Neural progenitor cell (in vitro differentiated cells): ENCODE results near the gene TUBGCP4. TPM values are rescaled to one million over a fixed set of nuclear protein-coding genes. Genes with fewer than 3 reads are reported as not detected.
A peak's percentile ranks its signal among the peaks of the same experiment; 100 is the strongest.

Source experiments
- DNase-seq: peaks from one replicate; pipeline ENCODE4 v3.0.0-alpha.2; 2016; ENCODE audit warnings: low spot score
- H2AFZ ChIP-seq: fragments of 200-600 bp; sonication (generic); replicated peaks from 2 replicates; pipeline ENCODE4 v1.6.1; 2016; ENCODE audit warnings: antibody characterized with exemption
- H3F3A ChIP-seq: fragments of 200-600 bp; sonication (generic); 2 replicates; pipeline ENCODE4 v1.6.1; 2016; ENCODE audit warnings: antibody characterized with exemption, low read depth
- H3K27ac ChIP-seq: fragments of 200-600 bp; sonication (generic); 2 replicates; pipeline ENCODE4 v1.5.1; 2016; ENCODE audit warnings: mild to moderate bottlenecking
- H3K27me3 ChIP-seq: fragments of 200-600 bp; sonication (generic); 2 replicates; pipeline ENCODE4 v1.6.1; 2016; ENCODE audit warnings: mild to moderate bottlenecking, moderate library complexity
- H3K36me3 ChIP-seq: fragments of 200-600 bp; sonication (generic); 2 replicates; pipeline ENCODE4 v1.5.1; 2016
- H3K4me1 ChIP-seq: fragments of 200-600 bp; sonication (generic); 2 replicates; pipeline ENCODE4 v1.6.1; 2016; ENCODE audit warnings: mixed run types
- H3K4me2 ChIP-seq: fragments of 200-600 bp; sonication (generic); 2 replicates; pipeline ENCODE4 v1.6.1; 2016
- H3K4me3 ChIP-seq: fragments of 200-600 bp; sonication (generic); 2 replicates; pipeline ENCODE4 v1.5.1; 2016
- H3K79me2 ChIP-seq: fragments of 200-600 bp; sonication (generic); 2 replicates; pipeline ENCODE4 v1.6.1; 2016; ENCODE audit warnings: low read depth
- H3K9ac ChIP-seq: fragments of 200-600 bp; sonication (generic); 2 replicates; pipeline ENCODE4 v1.6.1; 2016
- H3K9me3 ChIP-seq: fragments of 200-600 bp; sonication (generic); 2 replicates; pipeline ENCODE4 v1.5.1; 2016; ENCODE audit warnings: low read depth
- H4K20me1 ChIP-seq: fragments of 200-600 bp; sonication (generic); 2 replicates; pipeline ENCODE4 v1.6.1; 2016; ENCODE audit warnings: low read depth
- H3K27ac Mint-ChIP-seq: 3 replicates; pipeline ENCODE4 v1.8.0; 2021; ENCODE audit warnings: mixed read lengths
- H3K27me3 Mint-ChIP-seq: 2 replicates; pipeline ENCODE4 v1.8.0; 2022; ENCODE audit warnings: low read depth, mild to moderate bottlenecking, inconsistent platforms, moderate library complexity, mixed read lengths; ENCODE audit not compliant: insufficient read depth
- H3K36me3 Mint-ChIP-seq: 3 replicates; pipeline ENCODE4 v1.8.0; 2021; ENCODE audit warnings: mixed read lengths
- H3K4me1 Mint-ChIP-seq: 3 replicates; pipeline ENCODE4 v1.8.0; 2021; ENCODE audit warnings: mixed read lengths
- H3K4me3 Mint-ChIP-seq: 3 replicates; pipeline ENCODE4 v1.8.0; 2021; ENCODE audit warnings: mild to moderate bottlenecking, moderate library complexity, mixed read lengths
- H3K9me3 Mint-ChIP-seq: 3 replicates; pipeline ENCODE4 v1.8.0; 2020; ENCODE audit warnings: mixed read lengths
- EZH2 ChIP-seq: fragments of 200-600 bp; sonication (generic); IDR thresholded peaks from 2 replicates; pipeline ENCODE4 v1.6.1; 2017; ENCODE audit warnings: antibody characterized with exemption, mild to moderate bottlenecking, moderate library complexity
- EZH2phosphoT487 ChIP-seq: fragments of 200-600 bp; sonication (generic); IDR thresholded peaks from 2 replicates; pipeline ENCODE4 v1.6.1; 2017; ENCODE audit warnings: antibody characterized with exemption
- total RNA-seq: library from RNA; depleted of rRNA; stranded (reverse); fragments of >200 nt; gene quantifications from 2 replicates; pipeline ENCODE4 v1.2.3, GENCODE V29; 2015; ENCODE audit warnings: low replicate concordance
- TF ChIP-seq, protein P1 (sequence below): fragments of 200-600 bp; sonication (generic); IDR thresholded peaks from 2 replicates; pipeline ENCODE4 v1.5.1; 2017; ENCODE audit warnings: antibody characterized with exemption, mild to moderate bottlenecking

The TUBGCP4 gene
- total RNA-seq, 1 donor from 2014 or later, result 14.1 TPM

DNA sequence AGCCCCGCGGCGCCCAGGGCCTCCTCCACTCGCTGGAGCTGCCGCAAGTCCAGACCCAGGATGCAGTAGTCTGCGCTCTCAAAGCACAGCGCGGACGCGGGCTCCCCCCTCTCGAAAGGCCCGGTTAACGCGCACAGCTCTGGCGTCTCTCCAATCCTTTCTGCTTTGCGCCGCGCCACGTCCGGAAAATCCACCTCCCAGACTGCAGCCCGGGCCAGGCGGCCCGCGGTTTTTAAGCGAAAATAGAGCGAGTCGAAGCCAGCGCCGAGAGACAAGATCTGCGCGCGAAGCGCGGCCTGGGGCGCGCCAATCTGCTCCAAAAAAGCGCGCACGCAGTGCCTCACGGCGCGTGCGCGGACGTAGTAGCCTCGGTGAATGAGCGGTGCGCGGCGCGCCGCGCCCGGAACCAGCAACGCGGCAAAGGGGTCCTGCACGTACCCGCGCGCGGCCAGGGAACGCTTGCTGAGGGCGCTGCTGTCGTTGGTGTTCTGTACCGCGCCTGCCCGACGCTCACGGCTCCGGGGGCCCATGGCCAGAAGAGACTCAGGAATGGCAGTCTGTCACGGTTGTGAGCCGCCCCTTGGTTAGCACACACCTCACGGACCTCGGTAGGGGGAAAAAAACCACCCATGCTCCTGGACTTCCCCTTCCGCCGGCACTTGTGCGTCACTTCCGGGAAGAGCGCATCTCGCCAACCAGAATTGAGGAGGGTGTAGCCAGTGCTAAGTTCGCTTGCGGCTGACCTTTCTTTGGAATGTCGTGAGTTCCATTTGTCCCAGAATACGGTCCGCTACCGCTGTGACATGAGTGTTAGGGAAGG is 40.7 kb upstream of the TUBGCP4 start, which contains the start of gene LCMT2:
TSS of gene LCMT2 (minus strand) at position 614 of the 820 bp plus-strand sequence. CDS start at position 530, 84 bp downstream.
- no peaks in the 10 kb centered on the region for H3K36me3 ChIP-seq
- Mint-ChIP-seq H3K27me3 (peaks cover 3% of the 10 kb centered on the region), H3K4me3 (peak within 1 kb of the TSS; percentile 94), H3K36me3 (peaks cover 13% of the 10 kb centered on the region), H3K9me3 (no peaks in the 10 kb centered on the region), H3K27ac (peak within 1 kb of the TSS; percentile 95), H3K4me1 (peaks cover 35% of the 10 kb centered on the region)
- peaks cover 27% of the 10 kb centered on the region for H4K20me1 ChIP-seq
- peak within 1 kb of the TSS; percentile 82 for H2AFZ ChIP-seq
- peak within 1 kb of the TSS; percentile 78 for H3K4me3 ChIP-seq
- peak within 1 kb of the TSS; percentile 70 for H3K9ac ChIP-seq
- peak; percentile 96 for DNase-seq
- TF ChIP-seq, protein P1, sequence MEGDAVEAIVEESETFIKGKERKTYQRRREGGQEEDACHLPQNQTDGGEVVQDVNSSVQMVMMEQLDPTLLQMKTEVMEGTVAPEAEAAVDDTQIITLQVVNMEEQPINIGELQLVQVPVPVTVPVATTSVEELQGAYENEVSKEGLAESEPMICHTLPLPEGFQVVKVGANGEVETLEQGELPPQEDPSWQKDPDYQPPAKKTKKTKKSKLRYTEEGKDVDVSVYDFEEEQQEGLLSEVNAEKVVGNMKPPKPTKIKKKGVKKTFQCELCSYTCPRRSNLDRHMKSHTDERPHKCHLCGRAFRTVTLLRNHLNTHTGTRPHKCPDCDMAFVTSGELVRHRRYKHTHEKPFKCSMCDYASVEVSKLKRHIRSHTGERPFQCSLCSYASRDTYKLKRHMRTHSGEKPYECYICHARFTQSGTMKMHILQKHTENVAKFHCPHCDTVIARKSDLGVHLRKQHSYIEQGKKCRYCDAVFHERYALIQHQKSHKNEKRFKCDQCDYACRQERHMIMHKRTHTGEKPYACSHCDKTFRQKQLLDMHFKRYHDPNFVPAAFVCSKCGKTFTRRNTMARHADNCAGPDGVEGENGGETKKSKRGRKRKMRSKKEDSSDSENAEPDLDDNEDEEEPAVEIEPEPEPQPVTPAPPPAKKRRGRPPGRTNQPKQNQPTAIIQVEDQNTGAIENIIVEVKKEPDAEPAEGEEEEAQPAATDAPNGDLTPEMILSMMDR, result no peak
- no peak for TF ChIP-seq EZH2phosphoT487
- no peaks in the 10 kb centered on the region for H3K9me3 ChIP-seq
- H3K27ac ChIP-seq, result peak within 1 kb of the TSS; percentile 89
- peaks cover 29% of the 10 kb centered on the region for H3K4me1 ChIP-seq
- peaks cover 29% of the 10 kb centered on the region for H3F3A ChIP-seq
- H3K79me2 ChIP-seq, result peaks cover 33% of the 10 kb centered on the region
- H3K4me2 ChIP-seq, result peak within 1 kb of the TSS; percentile 80
- peaks cover 5% of the 10 kb centered on the region for H3K27me3 ChIP-seq

DNA sequence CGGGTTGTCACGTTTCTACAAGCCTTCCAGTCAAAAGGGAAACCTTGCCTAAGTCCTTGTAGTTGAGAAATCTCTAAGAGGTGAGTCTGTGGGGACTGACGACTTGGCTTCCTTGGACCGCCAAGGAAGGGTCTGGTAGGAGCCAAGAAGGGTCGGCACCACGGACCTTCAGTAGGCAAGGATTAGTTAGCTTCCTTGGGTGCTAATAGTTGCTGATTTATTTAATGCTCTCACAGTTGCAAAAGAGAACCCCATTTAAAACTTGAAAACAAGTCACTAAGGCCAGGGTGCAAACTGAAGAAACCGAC is 40.2 kb upstream of the TUBGCP4 start:
- H3K9me3 Mint-ChIP-seq, result no peaks in the 10 kb centered on the region
- Histone ChIP-seq H2AFZ (peak overlapping the region; percentile 82), H3K9me3 (no peaks in the 10 kb centered on the region), H3K4me2 (peak overlapping the region; percentile 80), H3K4me1 (peaks cover 29% of the 10 kb centered on the region), H3K4me3 (peak overlapping the region; percentile 78), H3K36me3 (no peaks in the 10 kb centered on the region), H3K9ac (peak overlapping the region; percentile 31), H4K20me1 (peaks cover 27% of the 10 kb centered on the region), H3K79me2 (peaks cover 33% of the 10 kb centered on the region), H3K27me3 (no peaks in the 10 kb centered on the region), H3F3A (peaks cover 29% of the 10 kb centered on the region), H3K27ac (no peak overlapping the region)
- H3K36me3 Mint-ChIP-seq, result peaks cover 15% of the 10 kb centered on the region
- DNase-seq, result no peak
- TF ChIP-seq EZH2 (no peak), EZH2phosphoT487 (no peak)
- TF ChIP-seq, protein P1, result no peak
- H3K4me3 Mint-ChIP-seq, result peak overlapping the region; percentile 94
- peaks cover 3% of the 10 kb centered on the region for H3K27me3 Mint-ChIP-seq
- H3K27ac Mint-ChIP-seq, result peak overlapping the region; percentile 66
- peaks cover 35% of the 10 kb centered on the region for H3K4me1 Mint-ChIP-seq

DNA sequence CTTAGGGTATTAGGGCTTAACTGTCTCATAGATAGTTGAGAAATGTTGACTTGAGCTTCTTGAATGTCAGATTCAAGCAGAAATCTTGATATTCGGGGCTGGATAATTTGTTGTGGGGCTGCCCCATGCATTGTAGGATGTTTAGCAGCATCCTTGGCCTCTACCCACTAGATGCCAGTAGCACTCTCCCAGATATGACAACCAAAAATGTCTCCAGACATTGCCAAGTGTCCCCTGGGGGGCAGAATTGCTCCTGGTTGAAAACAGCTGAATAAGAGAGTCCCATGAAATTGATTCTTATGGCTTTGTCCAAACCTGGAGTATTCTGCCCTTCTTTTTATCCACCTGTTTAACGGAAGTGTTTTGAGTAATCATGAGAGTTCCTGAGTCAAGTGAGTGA is 24.6 kb upstream of the TUBGCP4 start:
- Histone ChIP-seq H3K9me3 (no peaks in the 10 kb centered on the region), H3K27ac (no peak overlapping the region), H3K36me3 (peaks cover 10% of the 10 kb centered on the region), H3K4me1 (no peaks in the 10 kb centered on the region), H3F3A (no peaks in the 10 kb centered on the region), H3K27me3 (no peaks in the 10 kb centered on the region), H4K20me1 (no peaks in the 10 kb centered on the region), H3K9ac (no peak overlapping the region), H3K79me2 (no peaks in the 10 kb centered on the region), H3K4me2 (no peak overlapping the region), H2AFZ (no peak overlapping the region), H3K4me3 (no peak overlapping the region)
- H3K9me3 Mint-ChIP-seq, result no peaks in the 10 kb centered on the region
- TF ChIP-seq, protein P1, result no peak
- TF ChIP-seq EZH2phosphoT487 (no peak), EZH2 (no peak)
- no peak overlapping the region for H3K4me3 Mint-ChIP-seq
- DNase-seq, result no peak
- H3K27ac Mint-ChIP-seq, result no peak overlapping the region
- H3K27me3 Mint-ChIP-seq, result no peaks in the 10 kb centered on the region
- H3K4me1 Mint-ChIP-seq, result no peaks in the 10 kb centered on the region
- H3K36me3 Mint-ChIP-seq, result peaks cover 9% of the 10 kb centered on the region
